H1 (cell line): ENCODE data around the gene GALC.

Source experiments
- EZH2 ChIP-seq: fragments of 200-600 bp; sonication (generic); IDR thresholded peaks from 2 replicates; pipeline ENCODE4 v1.7.1; 2012; ENCODE audit warnings: low read depth, mild to moderate bottlenecking, moderate library complexity, low read length, inconsistent platforms; ENCODE audit not compliant: severe bottlenecking
- RBBP5 ChIP-seq: IDR thresholded peaks from 2 replicates; pipeline ENCODE4 v1.7.1; 2012; ENCODE audit warnings: low read depth, mild to moderate bottlenecking, inconsistent platforms, low read length, moderate library complexity, borderline replicate concordance
- TBP ChIP-seq: IDR thresholded peaks from 2 replicates; pipeline ENCODE4 v1.6.1; 2011; ENCODE audit warnings: low read depth, low read length, improper control_type of control experiment
- TF ChIP-seq, protein P1 (sequence below), 3 experiments: IDR thresholded peaks; 1 replicate in 2 of 3; 2 replicates in 1 of 3; pipeline versions ENCODE4 v1.5.1 to v1.6.1; 2011; ENCODE audit warnings: low read length in 3 of 3, mild to moderate bottlenecking in 3 of 3, inconsistent platforms in 2 of 3, low read depth in 1 of 3, moderate library complexity in 1 of 3; ENCODE audit not compliant: insufficient read depth in 1 of 3; ENCODE audit errors: control extremely low read depth in 1 of 3

DNA sequence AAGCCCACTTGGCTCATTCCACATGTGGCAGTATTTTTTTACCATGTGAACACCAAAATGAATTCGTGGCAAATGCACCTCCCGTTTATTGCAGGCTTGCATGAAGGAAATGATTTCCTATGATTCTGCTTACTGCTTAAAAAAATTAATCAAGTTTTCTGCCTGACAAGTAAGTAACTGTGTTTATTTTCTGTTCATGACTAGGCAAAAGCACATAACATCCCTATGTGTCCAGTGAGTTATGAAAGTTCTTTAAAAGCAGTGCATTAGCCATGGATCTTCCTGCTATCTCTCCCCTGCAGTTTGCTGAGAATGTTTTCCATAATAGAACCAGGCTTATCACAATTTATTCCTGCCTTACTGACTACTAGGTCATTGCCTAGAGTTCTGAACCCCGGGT is 32.3 kb upstream of the GALC start:
- TF ChIP-seq, protein P1, sequence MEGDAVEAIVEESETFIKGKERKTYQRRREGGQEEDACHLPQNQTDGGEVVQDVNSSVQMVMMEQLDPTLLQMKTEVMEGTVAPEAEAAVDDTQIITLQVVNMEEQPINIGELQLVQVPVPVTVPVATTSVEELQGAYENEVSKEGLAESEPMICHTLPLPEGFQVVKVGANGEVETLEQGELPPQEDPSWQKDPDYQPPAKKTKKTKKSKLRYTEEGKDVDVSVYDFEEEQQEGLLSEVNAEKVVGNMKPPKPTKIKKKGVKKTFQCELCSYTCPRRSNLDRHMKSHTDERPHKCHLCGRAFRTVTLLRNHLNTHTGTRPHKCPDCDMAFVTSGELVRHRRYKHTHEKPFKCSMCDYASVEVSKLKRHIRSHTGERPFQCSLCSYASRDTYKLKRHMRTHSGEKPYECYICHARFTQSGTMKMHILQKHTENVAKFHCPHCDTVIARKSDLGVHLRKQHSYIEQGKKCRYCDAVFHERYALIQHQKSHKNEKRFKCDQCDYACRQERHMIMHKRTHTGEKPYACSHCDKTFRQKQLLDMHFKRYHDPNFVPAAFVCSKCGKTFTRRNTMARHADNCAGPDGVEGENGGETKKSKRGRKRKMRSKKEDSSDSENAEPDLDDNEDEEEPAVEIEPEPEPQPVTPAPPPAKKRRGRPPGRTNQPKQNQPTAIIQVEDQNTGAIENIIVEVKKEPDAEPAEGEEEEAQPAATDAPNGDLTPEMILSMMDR (IDR thresholded peaks at IDR 0.05; ENCODE audit: control extremely low read depth in 1 of 3, insufficient read depth in 1 of 3, low read depth in 1 of 3, low read length in 3 of 3), result no peak
- TF ChIP-seq EZH2 (no peak), TBP (no peak), RBBP5 (no peak)
